ENCODE measurements around the gene SMIM36.

Gene SMIM36

DNA sequence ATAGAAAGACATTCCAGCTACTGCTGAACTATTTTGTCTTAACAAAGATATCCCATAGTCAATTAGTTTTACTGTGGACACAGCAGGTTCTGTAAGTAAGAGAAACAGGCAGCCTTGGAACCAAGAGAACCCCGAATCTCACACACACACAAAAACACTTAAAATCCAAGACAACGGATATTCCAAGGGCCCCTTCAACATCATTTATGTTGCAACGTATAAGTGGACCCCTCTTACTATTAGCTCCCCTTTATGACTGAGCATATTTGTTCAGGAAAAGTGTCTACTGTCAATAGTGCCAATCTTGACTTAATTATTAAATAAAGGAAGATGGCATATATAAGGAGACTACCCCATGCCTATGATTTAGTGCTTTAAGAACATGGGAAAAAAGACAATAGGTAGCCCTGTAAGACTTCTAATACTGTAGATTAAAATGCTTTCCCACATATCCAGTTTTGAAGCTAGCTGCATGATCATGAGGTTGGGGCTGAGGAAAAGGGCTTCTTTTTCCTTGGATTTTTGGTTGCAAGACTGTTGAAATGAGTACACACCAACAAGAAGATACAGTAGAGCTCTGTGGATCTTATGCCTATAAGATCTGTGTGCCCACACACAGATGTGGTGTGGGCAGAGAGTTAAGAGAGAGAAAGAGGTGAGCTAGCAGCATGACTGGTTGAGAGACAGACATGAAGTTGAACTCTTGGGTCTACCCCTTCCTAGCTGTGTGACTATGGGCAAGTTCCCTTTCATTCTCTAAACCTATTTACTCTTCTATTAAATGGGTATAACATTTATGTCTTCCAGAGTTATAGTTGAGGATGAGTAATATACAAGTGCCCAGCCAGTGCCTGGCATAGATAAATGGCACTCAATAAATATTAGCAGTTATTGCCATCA, 92.6 kb downstream of the SMIM36 start:
- in situ Hi-C loops (cut with MboI; ENCODE audit: low sequenced_read_pairs, unreplicated experiment): no loop called here
- no peak for DNase-seq (ENCODE audit: low spot score)
- TF ChIP-seq, protein P1, sequence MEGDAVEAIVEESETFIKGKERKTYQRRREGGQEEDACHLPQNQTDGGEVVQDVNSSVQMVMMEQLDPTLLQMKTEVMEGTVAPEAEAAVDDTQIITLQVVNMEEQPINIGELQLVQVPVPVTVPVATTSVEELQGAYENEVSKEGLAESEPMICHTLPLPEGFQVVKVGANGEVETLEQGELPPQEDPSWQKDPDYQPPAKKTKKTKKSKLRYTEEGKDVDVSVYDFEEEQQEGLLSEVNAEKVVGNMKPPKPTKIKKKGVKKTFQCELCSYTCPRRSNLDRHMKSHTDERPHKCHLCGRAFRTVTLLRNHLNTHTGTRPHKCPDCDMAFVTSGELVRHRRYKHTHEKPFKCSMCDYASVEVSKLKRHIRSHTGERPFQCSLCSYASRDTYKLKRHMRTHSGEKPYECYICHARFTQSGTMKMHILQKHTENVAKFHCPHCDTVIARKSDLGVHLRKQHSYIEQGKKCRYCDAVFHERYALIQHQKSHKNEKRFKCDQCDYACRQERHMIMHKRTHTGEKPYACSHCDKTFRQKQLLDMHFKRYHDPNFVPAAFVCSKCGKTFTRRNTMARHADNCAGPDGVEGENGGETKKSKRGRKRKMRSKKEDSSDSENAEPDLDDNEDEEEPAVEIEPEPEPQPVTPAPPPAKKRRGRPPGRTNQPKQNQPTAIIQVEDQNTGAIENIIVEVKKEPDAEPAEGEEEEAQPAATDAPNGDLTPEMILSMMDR (IDR thresholded peaks at IDR 0.05; ENCODE audit: borderline replicate concordance, control extremely low read depth, extremely low read depth, insufficient read depth, missing control alignments): no peak

DNA sequence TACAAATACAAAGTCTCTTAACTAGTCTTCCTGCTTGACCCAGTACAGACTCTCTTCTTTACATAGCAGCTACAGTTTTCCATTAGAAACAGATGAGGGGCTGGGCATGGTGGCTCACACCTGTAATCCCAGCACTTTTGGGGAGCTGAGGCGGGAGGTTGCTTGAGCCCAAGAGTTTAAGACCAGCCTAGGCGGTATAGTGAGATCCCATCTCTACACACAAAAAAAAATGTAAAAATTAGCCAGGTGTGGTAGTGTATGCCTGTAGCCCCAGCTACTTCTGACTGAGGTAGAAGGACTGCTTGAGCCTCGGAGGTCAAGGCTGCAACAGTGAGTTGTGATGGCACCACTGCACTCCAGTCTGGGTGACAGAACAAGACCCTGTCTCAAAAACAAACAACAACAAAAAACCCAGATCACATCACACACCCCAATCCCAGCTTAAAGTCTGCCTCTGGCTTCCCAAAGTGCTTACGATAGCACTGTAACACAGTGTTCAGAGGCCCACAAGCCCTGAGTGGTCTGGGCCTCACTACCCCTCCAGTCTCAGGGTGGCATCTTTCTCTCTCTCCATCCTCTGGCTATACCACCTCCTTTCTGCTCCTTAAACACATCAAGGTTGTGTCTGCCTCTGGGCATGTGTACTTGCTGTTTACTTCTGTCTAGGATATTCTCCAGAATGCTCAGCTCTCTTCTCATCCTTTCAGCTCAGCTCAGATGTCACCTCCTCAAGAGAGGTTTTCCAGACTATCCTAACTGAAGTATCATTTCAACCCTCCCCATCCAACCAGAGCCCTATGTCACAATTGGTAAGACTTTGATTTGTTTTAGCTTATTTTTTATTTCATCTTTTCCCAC, 93.6 kb downstream of the SMIM36 start:
- TF ChIP-seq, protein P1 (IDR thresholded peaks at IDR 0.05; ENCODE audit: borderline replicate concordance, control extremely low read depth, extremely low read depth, insufficient read depth, missing control alignments): no peak
- DNase-seq (ENCODE audit: low spot score): no peak
- in situ Hi-C loops (cut with MboI; ENCODE audit: low sequenced_read_pairs, unreplicated experiment): no loop called here

DNA sequence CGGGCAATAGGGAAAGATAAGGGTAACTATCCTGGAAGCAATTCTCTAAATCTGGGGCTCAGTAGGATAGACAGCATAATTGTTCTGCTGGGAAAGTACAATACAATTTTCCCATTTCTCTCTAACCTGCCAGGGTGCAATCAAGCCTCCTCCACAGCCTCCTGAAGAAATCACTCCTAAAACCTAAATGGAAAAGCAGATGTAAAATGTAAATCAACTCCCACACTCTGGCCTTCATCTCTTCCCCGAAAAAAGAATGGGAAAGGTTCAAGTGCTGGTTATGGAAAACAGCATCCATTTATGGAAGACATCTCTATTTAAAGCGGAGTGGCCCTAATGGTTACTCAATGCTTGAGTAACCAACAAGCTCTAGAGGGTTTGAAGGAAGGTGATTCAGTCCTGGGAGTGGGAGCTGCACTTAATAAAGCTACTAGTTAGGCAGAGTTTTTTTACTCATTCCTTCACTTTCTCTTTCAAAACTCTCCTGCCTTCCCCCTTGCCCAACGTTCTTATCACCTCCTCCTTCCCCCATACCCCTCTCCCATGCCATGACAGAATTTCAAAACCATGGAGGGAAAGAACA, 94.7 kb downstream of the SMIM36 start:
- TF ChIP-seq, protein P1 (IDR thresholded peaks at IDR 0.05; ENCODE audit: borderline replicate concordance, control extremely low read depth, extremely low read depth, insufficient read depth, missing control alignments): no peak
- DNase-seq (ENCODE audit: low spot score): no peak
- in situ Hi-C loops (cut with MboI; ENCODE audit: low sequenced_read_pairs, unreplicated experiment): no loop called here

DNA sequence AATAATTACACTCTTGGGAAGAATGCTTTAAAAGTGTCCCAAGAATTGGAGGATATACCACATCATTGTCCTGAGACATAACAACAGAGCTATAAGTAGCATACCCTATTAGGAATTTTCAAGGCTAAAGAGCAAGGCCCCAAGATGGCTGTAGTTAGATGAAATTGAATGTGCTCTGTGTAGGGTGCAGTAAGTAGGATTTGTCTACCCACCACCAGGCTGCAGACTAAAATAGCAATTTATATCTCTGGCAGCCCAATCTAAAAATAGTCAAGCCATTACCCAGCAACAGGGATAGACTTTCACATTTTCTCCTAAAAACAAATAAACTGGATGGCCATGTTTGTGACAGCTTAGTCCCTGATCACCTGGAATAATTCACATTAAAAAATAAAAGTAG, 95.3 kb downstream of the SMIM36 start:
- in situ Hi-C loops (cut with MboI; ENCODE audit: low sequenced_read_pairs, unreplicated experiment): no loop called here
- TF ChIP-seq, protein P1 (IDR thresholded peaks at IDR 0.05; ENCODE audit: borderline replicate concordance, control extremely low read depth, extremely low read depth, insufficient read depth, missing control alignments): no peak
- no peak for DNase-seq (ENCODE audit: low spot score)

DNA sequence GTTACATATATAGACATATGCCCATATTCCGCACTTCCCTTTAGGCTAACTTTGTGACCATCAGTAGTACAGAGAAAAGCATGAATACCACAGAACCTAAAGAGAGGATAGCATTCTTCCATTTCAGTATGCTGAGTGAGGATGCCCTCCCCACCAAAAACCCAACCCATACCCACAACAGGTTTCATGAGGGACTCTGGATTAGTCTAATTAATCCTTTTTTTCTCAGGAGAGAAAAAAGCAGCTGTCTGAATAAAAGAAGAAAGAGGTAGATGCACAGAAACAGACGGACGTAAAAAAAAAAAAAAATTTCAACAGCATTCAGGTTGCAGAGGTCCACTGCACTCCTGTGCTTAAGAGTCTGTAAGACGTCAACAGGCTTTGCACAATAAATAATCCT, 96.3 kb downstream of the SMIM36 start:
- TF ChIP-seq, protein P1 (IDR thresholded peaks at IDR 0.05; ENCODE audit: borderline replicate concordance, control extremely low read depth, extremely low read depth, insufficient read depth, missing control alignments): no peak
- in situ Hi-C loops (cut with MboI; ENCODE audit: low sequenced_read_pairs, unreplicated experiment): no loop called here
- DNase-seq (ENCODE audit: low spot score): no peak

DNA sequence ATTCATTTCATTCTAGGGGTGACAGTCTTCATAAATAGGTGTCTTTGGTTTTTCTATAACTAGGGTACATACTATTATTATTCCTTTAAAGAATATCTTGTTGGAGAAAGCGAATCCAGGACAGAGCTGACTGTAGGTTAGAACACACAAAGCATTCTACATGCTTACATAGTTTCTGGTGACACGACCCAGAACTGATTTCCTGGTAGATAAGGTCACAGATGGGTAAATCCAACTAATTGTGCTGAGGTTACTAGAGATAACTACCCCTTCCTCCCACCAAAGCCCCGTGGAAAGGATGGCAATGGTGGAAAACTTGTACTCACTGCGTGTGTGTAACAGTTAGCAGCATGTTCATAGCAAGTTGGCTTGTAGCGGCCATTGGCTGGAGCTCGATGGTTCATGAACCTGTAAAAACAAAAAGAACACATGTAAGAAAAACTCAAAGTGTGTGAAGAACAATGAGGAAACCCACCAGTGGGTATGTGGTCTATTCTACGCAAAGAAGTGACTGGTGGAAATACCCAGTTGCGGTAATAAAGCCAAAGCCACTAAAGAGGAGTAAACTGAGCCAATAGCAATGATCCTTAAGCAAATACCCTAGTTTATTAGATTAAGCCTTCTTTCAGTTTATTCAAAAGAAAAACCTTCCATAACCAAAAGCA, 97.3 kb downstream of the SMIM36 start:
- TF ChIP-seq, protein P1 (IDR thresholded peaks at IDR 0.05; ENCODE audit: borderline replicate concordance, control extremely low read depth, extremely low read depth, insufficient read depth, missing control alignments): no peak
- in situ Hi-C loops (cut with MboI; ENCODE audit: low sequenced_read_pairs, unreplicated experiment): no loop called here
- no peak for DNase-seq (ENCODE audit: low spot score)
